NB4 (cell line): ENCODE measurements around the gene CLTCL1.

Experiments
- DNase-seq: peaks from one replicate; pipeline ENCODE4 v3.0.0; 2010; ENCODE audit warnings: low read depth
- H3K4me3 ChIP-seq: one replicate; pipeline ENCODE4 v1.5.1; 2011; ENCODE audit warnings: mild to moderate bottlenecking, low read depth, low read length, moderate library complexity
- MYC ChIP-seq: IDR thresholded peaks from 2 replicates; pipeline ENCODE4 v1.6.1; 2011; ENCODE audit warnings: low read depth, low read length
- POLR2A ChIP-seq: IDR thresholded peaks from 2 replicates; pipeline ENCODE4 v1.6.1; 2011; ENCODE audit warnings: mild to moderate bottlenecking; ENCODE audit not compliant: insufficient read length; ENCODE audit errors: extremely low read depth
- TF ChIP-seq, protein P1 (sequence below): IDR thresholded peaks from 2 replicates; pipeline ENCODE4 v1.6.1; 2011; ENCODE audit warnings: low read depth, low read length
- TF ChIP-seq, protein P2 (sequence below): IDR thresholded peaks from one replicate; pipeline ENCODE4 v1.5.1; 2012; ENCODE audit warnings: low read depth, low read length

Gene CLTCL1

DNA sequence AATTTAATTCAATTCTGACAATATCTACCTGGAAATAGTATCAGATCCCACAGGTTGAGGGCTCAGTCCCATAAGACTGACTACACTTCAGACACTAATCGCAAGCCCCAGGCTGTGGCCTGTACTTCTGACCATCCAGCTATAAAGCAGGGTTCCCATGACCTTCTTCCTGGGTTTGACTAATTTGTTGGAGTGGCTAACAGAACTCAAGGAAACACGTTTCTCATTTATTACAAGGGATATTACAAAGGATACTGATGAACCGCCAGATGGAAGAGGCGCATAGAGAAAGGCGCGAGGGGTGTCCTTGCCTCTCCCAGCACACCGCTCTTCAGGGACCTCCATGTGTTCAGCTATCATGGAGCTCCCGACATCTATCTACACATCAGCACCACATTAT, 13.7 kb downstream of the CLTCL1 start:
- H3K4me3 ChIP-seq = no peak overlapping the region
- DNase-seq = no peak
- TF ChIP-seq POLR2A (no peak), MYC (no peak)
- TF ChIP-seq, protein P1, sequence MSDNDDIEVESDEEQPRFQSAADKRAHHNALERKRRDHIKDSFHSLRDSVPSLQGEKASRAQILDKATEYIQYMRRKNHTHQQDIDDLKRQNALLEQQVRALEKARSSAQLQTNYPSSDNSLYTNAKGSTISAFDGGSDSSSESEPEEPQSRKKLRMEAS = no peak
- TF ChIP-seq, protein P2, sequence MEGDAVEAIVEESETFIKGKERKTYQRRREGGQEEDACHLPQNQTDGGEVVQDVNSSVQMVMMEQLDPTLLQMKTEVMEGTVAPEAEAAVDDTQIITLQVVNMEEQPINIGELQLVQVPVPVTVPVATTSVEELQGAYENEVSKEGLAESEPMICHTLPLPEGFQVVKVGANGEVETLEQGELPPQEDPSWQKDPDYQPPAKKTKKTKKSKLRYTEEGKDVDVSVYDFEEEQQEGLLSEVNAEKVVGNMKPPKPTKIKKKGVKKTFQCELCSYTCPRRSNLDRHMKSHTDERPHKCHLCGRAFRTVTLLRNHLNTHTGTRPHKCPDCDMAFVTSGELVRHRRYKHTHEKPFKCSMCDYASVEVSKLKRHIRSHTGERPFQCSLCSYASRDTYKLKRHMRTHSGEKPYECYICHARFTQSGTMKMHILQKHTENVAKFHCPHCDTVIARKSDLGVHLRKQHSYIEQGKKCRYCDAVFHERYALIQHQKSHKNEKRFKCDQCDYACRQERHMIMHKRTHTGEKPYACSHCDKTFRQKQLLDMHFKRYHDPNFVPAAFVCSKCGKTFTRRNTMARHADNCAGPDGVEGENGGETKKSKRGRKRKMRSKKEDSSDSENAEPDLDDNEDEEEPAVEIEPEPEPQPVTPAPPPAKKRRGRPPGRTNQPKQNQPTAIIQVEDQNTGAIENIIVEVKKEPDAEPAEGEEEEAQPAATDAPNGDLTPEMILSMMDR = no peak

DNA sequence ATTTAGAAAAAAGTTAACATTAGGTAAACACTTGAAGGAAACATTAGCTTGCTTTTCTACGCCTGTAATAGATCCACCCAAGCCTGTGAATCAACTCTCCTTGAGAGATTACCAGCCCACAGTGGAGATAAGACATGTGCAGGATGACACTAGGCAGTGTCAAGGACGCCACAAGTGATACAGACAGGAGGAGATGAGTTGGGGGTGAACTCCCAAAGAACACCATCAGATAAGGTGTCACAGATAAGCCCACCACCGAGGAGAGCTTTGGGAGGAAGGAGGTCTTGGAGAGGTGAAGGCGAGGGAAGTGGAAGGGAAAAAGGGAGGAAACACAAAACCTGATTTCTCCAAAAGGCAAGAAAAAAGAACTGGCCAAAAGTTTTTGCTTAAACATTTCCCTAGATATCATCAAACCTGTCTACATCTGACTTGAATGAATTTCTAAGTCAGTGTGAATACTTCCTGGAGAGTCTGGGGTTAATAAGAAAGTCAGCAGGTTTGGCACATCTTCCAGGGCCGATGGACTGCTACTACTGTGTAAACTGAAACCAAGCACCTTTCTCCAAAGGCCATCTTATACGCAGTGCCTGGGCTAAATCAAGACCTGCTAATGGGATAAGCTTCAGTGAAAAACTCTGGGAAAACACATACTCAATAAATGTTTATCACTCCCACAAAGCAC, 15.5 kb downstream of the CLTCL1 start:
- H3K4me3 ChIP-seq = no peak overlapping the region
- TF ChIP-seq, protein P2 = no peak
- no peak for TF ChIP-seq MYC
- TF ChIP-seq, protein P1 = no peak
- no peak for TF ChIP-seq POLR2A
- no peak for DNase-seq

DNA sequence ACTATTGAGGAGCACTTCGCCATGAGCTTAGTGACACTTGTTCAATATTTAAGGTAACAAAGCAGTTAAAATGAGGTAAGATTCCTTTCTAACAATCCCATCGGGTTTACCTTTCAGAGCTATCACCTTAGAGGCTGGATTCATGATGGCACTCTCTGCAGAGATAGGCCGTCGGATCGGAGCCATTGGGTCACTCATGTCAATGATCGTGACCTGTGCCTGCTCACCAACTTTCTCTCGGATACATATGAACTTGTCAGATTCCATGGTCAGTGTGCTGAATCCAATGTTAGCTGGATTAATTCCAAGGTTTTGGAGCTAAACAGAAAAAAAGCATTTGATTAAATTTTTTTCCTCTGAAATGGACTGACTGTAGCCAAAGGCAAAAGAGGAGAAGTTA, 16.0 kb downstream of the CLTCL1 start:
- no peak overlapping the region for H3K4me3 ChIP-seq
- no peak for DNase-seq
- TF ChIP-seq, protein P2 = no peak
- no peak for TF ChIP-seq MYC
- TF ChIP-seq, protein P1 = no peak
- TF ChIP-seq POLR2A = no peak

DNA sequence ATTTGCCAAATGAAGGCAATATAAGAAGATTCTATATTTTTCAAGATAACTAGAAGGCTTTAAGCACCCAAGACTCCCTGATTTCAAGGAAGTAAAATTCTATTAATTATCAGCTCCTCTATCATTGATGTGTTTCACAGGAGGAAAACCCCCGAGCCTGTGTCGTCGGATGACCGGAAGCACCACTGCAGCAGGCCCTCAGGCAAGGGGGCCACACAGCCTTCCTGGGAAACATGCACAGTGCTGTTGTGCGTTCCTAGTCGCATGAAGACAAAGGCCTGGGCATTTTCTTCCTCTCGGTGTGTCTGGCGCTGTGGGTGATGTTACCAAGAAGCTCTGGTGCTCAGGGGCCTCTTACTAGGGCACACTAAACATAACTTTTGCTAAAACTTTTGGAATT, 16.4 kb downstream of the CLTCL1 start:
- H3K4me3 ChIP-seq = no peak overlapping the region
- TF ChIP-seq, protein P2 = no peak
- TF ChIP-seq MYC (no peak), POLR2A (no peak)
- TF ChIP-seq, protein P1 = no peak
- no peak for DNase-seq

DNA sequence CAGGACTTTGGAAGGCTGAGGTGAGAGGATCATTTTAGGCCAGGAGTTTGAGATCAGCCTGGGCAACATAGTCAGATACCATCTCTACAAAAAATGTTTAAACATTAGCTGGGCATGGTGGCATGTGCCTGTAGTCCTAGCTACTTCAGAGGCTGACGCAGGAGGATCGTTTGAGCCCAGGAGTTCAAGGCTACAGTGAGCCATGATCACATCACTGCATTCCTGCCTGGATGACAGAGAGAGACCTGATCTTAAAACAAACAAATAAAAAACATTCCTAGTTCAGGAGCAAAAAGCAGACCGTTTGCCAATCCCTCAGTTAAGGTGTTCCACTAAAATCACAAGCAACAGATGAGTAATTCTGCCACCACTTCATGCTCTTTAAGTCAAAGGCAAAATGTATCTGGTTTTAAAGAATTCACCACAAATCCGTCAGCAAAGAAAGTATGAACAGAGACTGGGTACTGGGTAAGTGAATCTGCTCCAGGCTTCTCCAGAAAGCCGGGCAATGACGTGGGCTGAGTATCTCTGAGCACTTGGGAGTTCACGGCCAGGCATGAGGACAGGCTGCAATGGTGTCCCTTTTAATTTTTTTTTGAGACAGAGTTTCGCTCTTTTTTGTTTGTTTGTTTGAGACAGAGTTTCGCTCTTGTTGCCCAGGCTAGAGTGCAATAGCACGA, 19.5 kb downstream of the CLTCL1 start:
- H3K4me3 ChIP-seq = no peak overlapping the region
- no peak for DNase-seq
- TF ChIP-seq MYC = no peak
- TF ChIP-seq, protein P2 = no peak
- TF ChIP-seq, protein P1 = no peak
- no peak for TF ChIP-seq POLR2A
